ENCODE results near the gene MEI4.

- no peak for TF ChIP-seq CTCF (IDR thresholded peaks at IDR 0.05)
- TF ChIP-seq ESRRA (CRISPR knock-in tag; IDR thresholded peaks at IDR 0.05; ENCODE audit: borderline replicate concordance) = no peak
- TF ChIP-seq ZSCAN18 (CRISPR knock-in tag; IDR thresholded peaks at IDR 0.05) = no peak
- TF ChIP-seq FOXK1 (CRISPR knock-in tag; IDR thresholded peaks at IDR 0.05) = no peak
- no peak for TF ChIP-seq CREB1 (CRISPR knock-in tag; IDR thresholded peaks at IDR 0.05)
- TF ChIP-seq SOX15 (CRISPR knock-in tag; IDR thresholded peaks at IDR 0.05) = no peak
- TF ChIP-seq KAT7 (CRISPR knock-in tag; IDR thresholded peaks at IDR 0.05; ENCODE audit: borderline replicate concordance) = no peak
- no peak for TF ChIP-seq NFYB (CRISPR knock-in tag; conservative IDR thresholded peaks at IDR 0.05; ENCODE audit: low read depth)
These were observed 125.7 kb downstream of the MEI4 start for GRCh38 chr6:77778527-77778926.

Data from WTC11 (cell line).